Adipose tissue (tissue), 3 donors: ENCODE results near the gene FOXK2. TPM values are rescaled to one million over a fixed set of nuclear protein-coding genes. Genes with fewer than 3 reads are reported as not detected.

Experiments used
- H3K27ac ChIP-seq: one replicate; pipeline ENCODE4 v1.5.1; 2013; ENCODE audit warnings: low read depth, low read length
- WGBS, 3 donors: extraction: QIAGEN DNeasy Blood & Tissue Kit; methylation state at CpG; one replicate each; pipeline ENCODE4 v1.1.7; 2013; 5-methylcytosine and 5-hydroxymethylcytosine counted together
- polyA plus RNA-seq, 3 donors: library from polyadenylated mRNA; stranded (reverse); fragments of 200-250 nt; gene quantifications; one replicate each; pipeline ENCODE4 v1.2.3, GENCODE V29; 2013
- donor health status: healthy with polysubstance abuse.
- donor health status: Bipolar disorder and iron deficiency.
- donor health status: healthy.

The FOXK2 gene
- polyA plus RNA-seq, 3 donors = 11.3 to 22.0 (median 16.0) TPM

GRCh38 chr17:82639628-82640027 lies 120.1 kb downstream of the FOXK2 start:
- H3K27ac ChIP-seq = no peak overlapping the region
- WGBS, 3 donors = 82 to 89% (median 85%) methylated on average over 14 of the region's 14 CpGs

GRCh38 chr17:82640036-82640435 lies 120.5 kb downstream of the FOXK2 start:
- no peak overlapping the region for H3K27ac ChIP-seq
- 69 to 92% (median 84%) methylated on average over 5 of the region's 5 CpGs for WGBS, 3 donors

GRCh38 chr17:82642022-82642421 lies 122.5 kb downstream of the FOXK2 start:
- WGBS, 3 donors = 92 to 94% (median 94%) methylated on average over 14 of the region's 14 CpGs
- no peak overlapping the region for H3K27ac ChIP-seq

- no peak overlapping the region for H3K27ac ChIP-seq
- 73 to 91% (median 88%) methylated on average over 5 of the region's 5 CpGs for WGBS, 3 donors
Measured at GRCh38 chr17:82644148-82644547, 124.6 kb downstream of the FOXK2 start.

GRCh38 chr17:82645516-82645915 lies 126.0 kb downstream of the FOXK2 start:
- no peak overlapping the region for H3K27ac ChIP-seq
- WGBS, 3 donors = 84 to 99% (median 99%) methylated on average over 4 of the region's 4 CpGs

GRCh38 chr17:82647593-82648164 lies 128.1 kb downstream of the FOXK2 start:
- 0 to 1% (median 0%) methylated on average over 46 to 54 of the region's 54 CpGs for WGBS, 3 donors
- peak overlapping the region; percentile 90 for H3K27ac ChIP-seq

GRCh38 chr17:82648165-82648668 lies 128.7 kb downstream of the FOXK2 start, which contains the start of gene WDR45B:
WDR45B (minus strand) TSS chr17:82648444; CDS start chr17:82648340, 104 bp downstream.
- H3K27ac ChIP-seq = peak within 1 kb of the TSS; percentile 90
- WGBS, 3 donors = 0 to 1% (median 1%) methylated on average over 52 to 59 of the region's 67 CpGs

- H3K27ac ChIP-seq = no peak overlapping the region
- WGBS, 3 donors = 14 to 29% (median 21%) methylated on average over 10 to 18 of the region's 37 CpGs
Measured at GRCh38 chr17:82648742-82649331, 129.3 kb downstream of the FOXK2 start.

GRCh38 chr17:82649501-82650261 lies 130.1 kb downstream of the FOXK2 start:
- 87 to 90% (median 87%) methylated on average over 22 of the region's 22 CpGs for WGBS, 3 donors
- no peak overlapping the region for H3K27ac ChIP-seq

GRCh38 chr17:82650723-82651122 lies 131.2 kb downstream of the FOXK2 start:
- 54 to 81% (median 65%) methylated on average over 10 of the region's 10 CpGs for WGBS, 3 donors
- H3K27ac ChIP-seq = no peak overlapping the region

GRCh38 chr17:82653651-82654528 lies 134.4 kb downstream of the FOXK2 start:
- H3K27ac ChIP-seq = no peak overlapping the region
- WGBS, 3 donors = 81 to 88% (median 87%) methylated on average over 28 to 30 of the region's 30 CpGs

Other genes starting within 250 kb of the FOXK2 start
- 100 to 1,000 TPM in 1 of 3 donors, 10 to 100 TPM in 2; 69.1 to 113 (median 90.8) TPM for gene CSNK1D, start 246.0 kb upstream of the FOXK2 start, polyA plus RNA-seq
- gene CD7, start 202.1 kb upstream of the FOXK2 start, polyA plus RNA-seq = 1 to 10 TPM; 1.6 to 4.7 (median 1.6) TPM
- gene SECTM1, start 186.0 kb upstream of the FOXK2 start, polyA plus RNA-seq = 10 to 100 TPM in 2 of 3 donors, 1 to 10 TPM in 1; 3.8 to 24.1 (median 16.4) TPM
- not detected for gene TEX19, start 160.5 kb upstream of the FOXK2 start, polyA plus RNA-seq
- gene UTS2R, start 148.0 kb upstream of the FOXK2 start, polyA plus RNA-seq = under 1 TPM in 1 of 3 donors, not detected in 2; 0.32 TPM
- 10 to 100 TPM; 62.8 to 66.8 (median 66.4) TPM for gene HEXD, start 101.4 kb upstream of the FOXK2 start, polyA plus RNA-seq
- 10 to 100 TPM; 14.8 to 26.3 (median 18.6) TPM for gene OGFOD3, start 101.1 kb upstream of the FOXK2 start, polyA plus RNA-seq
- 10 to 100 TPM; 42.5 to 70.0 (median 43.6) TPM for gene CYBC1, start 69.0 kb upstream of the FOXK2 start, polyA plus RNA-seq
- 10 to 100 TPM; 45.6 to 72.2 (median 51.9) TPM for gene NARF, start 61.0 kb upstream of the FOXK2 start, polyA plus RNA-seq
- 10 to 100 TPM; 53.3 to 71.9 (median 65.0) TPM for gene WDR45B, start 128.7 kb downstream of the FOXK2 start, polyA plus RNA-seq
- 10 to 100 TPM in 1 of 3 donors, 1 to 10 TPM in 2; 6.1 to 12.5 (median 8.6) TPM for gene RAB40B, start 179.0 kb downstream of the FOXK2 start, polyA plus RNA-seq
- 10 to 100 TPM; 16.3 to 23.3 (median 22.4) TPM for gene FN3KRP, start 197.0 kb downstream of the FOXK2 start, polyA plus RNA-seq
- gene FN3K, start 215.9 kb downstream of the FOXK2 start, polyA plus RNA-seq = 10 to 100 TPM; 12.3 to 17.8 (median 14.1) TPM
- gene TBCD, start 232.3 kb downstream of the FOXK2 start, polyA plus RNA-seq = 100 to 1,000 TPM in 1 of 3 donors, 10 to 100 TPM in 2; 42.1 to 145 (median 65.1) TPM